ENCODE data around the gene PRKCH.
"Not testable (repeated sequence)": the region's sequence is repeated elsewhere in the genome, so short reads cannot be mapped to it uniquely, and the experiment has no call there.

The PRKCH gene

DNA sequence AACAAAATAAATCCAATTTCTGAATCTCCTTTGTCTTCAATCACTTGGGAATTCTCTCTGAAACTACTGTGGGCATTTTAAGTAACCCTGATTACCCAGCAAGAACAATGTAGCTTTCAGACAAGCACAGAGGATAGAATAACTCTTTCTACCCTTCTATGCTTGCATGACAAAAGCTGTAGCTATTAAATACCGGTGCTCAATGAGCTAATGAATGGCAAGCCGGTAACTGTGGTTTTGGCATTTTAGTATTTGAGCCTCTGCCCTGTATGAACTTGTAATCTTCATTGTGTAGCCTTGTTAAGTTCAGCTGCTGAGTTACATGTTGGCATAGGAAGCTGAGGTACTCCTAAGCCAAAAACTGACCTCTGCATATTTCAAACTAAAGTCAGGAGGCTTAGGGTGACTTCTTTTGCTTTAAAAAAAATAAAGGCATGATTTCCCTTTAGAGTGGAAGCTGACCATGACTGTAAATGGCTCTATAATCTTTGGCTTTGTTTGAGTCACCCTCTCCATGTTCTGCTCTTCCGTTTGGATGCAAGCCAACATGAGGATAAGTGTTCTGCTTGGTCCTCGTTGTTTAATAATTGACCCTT, 202.9 kb downstream of the PRKCH start:
- H3K27ac ChIP-seq: peak overlapping the region; percentile 91
- no peak for TF ChIP-seq ZFX (IDR thresholded peaks at IDR 0.05; ENCODE audit: borderline replicate concordance)
- TF ChIP-seq, protein P1, sequence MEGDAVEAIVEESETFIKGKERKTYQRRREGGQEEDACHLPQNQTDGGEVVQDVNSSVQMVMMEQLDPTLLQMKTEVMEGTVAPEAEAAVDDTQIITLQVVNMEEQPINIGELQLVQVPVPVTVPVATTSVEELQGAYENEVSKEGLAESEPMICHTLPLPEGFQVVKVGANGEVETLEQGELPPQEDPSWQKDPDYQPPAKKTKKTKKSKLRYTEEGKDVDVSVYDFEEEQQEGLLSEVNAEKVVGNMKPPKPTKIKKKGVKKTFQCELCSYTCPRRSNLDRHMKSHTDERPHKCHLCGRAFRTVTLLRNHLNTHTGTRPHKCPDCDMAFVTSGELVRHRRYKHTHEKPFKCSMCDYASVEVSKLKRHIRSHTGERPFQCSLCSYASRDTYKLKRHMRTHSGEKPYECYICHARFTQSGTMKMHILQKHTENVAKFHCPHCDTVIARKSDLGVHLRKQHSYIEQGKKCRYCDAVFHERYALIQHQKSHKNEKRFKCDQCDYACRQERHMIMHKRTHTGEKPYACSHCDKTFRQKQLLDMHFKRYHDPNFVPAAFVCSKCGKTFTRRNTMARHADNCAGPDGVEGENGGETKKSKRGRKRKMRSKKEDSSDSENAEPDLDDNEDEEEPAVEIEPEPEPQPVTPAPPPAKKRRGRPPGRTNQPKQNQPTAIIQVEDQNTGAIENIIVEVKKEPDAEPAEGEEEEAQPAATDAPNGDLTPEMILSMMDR (IDR thresholded peaks at IDR 0.05): no peak

DNA sequence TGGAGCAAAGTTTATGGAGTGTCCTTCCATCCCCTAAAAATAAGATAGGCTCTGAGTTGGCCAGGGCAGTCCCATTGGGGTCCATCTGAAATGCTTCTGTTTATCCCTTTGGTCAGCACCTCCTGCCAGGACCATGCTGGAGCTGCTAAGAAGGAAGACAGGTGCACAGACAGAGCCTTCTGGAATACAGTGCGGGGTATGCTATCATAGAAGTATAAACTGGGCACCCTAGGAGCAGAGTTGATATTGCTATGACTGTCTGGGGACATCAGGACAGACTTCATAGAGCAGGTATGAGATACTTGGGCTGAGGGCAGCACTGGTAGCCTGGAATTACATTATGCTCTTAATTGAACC, 203.5 kb downstream of the PRKCH start:
- no peak for TF ChIP-seq ZFX (IDR thresholded peaks at IDR 0.05; ENCODE audit: borderline replicate concordance)
- TF ChIP-seq, protein P1 (IDR thresholded peaks at IDR 0.05): no peak
- peak overlapping the region; percentile 91 for H3K27ac ChIP-seq

GRCh38 chr14:61525293-61526011, 204.1 kb downstream of the PRKCH start:
- H3K27ac ChIP-seq: peak overlapping the region; percentile 91
- TF ChIP-seq ZFX (IDR thresholded peaks at IDR 0.05; ENCODE audit: borderline replicate concordance): no peak
- TF ChIP-seq, protein P1 (IDR thresholded peaks at IDR 0.05): no peak

DNA sequence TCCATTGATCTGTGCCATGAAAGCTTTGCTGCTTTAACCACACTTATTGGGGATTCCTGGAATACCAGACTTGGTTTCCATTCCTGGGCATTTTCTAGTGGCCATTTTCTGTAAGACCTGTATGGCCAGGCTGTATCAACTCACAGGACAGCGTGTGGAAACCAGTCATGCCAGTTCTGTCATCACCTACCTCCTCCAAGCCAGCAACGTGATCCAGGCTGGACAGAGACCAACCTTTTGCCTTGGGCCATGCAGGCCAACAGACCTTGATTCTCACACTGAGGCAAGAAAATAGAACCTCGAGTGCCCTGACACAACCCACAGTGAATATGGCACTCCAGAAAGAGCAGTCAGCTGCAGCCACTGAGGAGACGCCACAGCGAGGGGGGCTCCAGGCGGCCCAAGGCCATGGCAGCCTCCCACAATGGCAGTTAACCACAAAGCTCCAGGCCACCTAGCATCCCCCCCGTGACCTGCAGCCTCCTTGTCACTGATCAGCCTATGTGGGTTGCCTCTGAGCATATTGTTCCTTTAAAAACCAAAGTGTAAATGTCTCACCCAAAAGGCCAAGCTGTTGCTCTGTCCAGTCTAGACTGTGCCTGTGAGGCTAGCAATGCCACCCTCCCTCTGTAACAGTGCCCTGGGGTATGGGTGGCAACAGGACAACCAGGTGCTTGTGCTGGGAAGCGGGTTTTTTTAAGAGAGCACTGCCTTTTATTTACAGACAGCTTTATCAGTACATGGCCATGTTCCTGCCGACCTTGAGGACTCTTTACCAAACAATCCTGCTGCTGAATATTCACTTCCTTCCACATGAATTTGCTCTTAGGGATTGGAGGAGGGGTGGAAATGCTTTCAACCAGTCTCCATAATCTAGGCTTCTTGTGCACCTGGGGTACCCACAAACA, 205.3 kb downstream of the PRKCH start:
- TF ChIP-seq, protein P1 (IDR thresholded peaks at IDR 0.05): no peak
- no peak for TF ChIP-seq ZFX (IDR thresholded peaks at IDR 0.05; ENCODE audit: borderline replicate concordance)
- H3K27ac ChIP-seq: peak overlapping the region; percentile 91

- TF ChIP-seq, protein P1 (IDR thresholded peaks at IDR 0.05): no peak
- TF ChIP-seq ZFX (IDR thresholded peaks at IDR 0.05; ENCODE audit: borderline replicate concordance): no peak
- H3K27ac ChIP-seq: peak overlapping the region; percentile 91
These were observed 206.1 kb downstream of the PRKCH start for GRCh38 chr14:61527325-61528100.

DNA sequence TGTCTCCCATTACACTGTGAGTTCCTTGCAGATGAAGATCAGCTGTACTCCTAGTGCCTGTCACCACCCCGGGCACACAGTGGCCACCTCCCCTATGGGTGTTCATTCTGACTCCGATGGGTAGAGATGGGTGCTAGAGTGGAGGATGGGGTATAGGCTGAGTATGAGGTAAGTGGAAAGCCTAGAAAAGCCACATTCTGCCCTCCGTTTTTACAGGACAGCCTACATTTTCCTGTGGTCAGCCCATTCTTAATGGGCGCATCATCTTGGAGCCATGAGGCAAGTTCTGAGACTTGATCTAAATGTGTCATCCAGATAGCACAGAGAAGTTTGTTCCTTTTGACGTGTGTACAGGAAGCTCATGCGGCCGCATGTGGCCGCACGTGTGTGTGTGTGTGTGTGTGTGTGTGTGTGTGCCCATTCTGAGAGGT, 207.2 kb downstream of the PRKCH start:
- H3K27ac ChIP-seq: no peak overlapping the region
- no peak for TF ChIP-seq ZFX (IDR thresholded peaks at IDR 0.05; ENCODE audit: borderline replicate concordance)
- TF ChIP-seq, protein P1 (IDR thresholded peaks at IDR 0.05): no peak

- not testable (repeated sequence) for H3K27ac ChIP-seq
These were observed 208.0 kb downstream of the PRKCH start for GRCh38 chr14:61529360-61529759.

Measured in 22Rv1 (cell line).